ENCODE data around the gene PTPN20.

PTPN20 gene

GRCh38 chr10:47022311-47023131, 111.3 kb downstream of the PTPN20 start:
- no peak for DNase-seq (ENCODE audit: low read depth)

GRCh38 chr10:47023237-47024045, 112.2 kb downstream of the PTPN20 start:
- no peak for DNase-seq (ENCODE audit: low read depth)

GRCh38 chr10:47024046-47024322, 112.8 kb downstream of the PTPN20 start:
- DNase-seq (ENCODE audit: low read depth), result no peak

DNA sequence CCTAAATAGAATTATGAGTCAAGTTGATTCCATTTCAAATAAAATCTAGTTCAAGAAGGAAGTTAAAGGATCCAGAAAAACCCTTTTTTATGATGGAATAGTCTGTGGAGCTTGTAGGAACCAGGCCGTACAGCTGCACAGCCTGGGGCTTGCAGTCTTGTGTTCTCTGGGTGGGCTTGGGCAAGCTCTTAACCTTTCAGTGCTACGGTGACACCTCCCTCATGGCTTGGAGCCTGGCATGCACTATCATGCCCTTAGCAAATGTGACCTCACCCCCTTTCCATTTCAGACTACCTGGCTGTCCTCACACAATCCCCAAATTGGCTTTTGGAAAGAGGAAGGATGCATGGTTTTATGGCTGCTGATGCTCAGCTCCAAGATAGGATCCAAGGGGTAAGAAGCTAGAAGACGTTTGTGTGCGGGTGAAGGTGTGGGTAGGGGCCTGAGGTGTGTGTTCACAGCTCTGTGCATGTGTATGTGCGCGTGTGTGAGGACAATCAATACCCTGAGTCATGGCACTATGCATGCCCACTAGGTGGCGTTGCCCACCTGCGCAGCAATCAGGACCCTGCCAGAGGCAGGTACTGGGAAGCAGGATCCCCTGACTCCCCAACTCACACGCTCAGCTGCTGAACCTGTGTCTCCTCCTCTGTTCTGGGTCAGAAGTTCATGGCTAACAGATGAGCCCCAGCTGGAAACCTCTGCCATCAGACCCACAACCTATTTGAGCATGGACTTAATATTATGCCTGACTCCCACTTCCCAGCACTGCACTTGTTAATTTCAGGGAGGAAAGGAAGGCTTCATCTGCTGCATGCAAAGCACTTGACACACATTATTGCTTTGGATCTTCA, 113.4 kb downstream of the PTPN20 start:
- DNase-seq (ENCODE audit: low read depth), result peak; percentile 30

DNA sequence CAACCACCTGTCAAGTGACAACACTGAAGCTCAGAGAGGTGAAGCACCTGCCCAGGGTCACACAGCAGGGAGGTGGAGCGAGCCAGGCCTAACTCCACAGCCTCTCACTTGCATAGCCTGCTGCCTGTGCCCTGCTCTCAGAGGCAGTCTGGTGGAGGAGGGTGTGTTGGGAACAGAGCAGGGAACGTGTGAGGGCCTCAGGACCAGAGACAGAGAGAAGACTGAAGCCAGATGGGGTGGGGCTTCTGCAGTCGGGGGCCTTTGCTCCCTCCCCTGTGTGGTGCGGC, 114.0 kb downstream of the PTPN20 start:
- DNase-seq (ENCODE audit: low read depth), result no peak

DNA sequence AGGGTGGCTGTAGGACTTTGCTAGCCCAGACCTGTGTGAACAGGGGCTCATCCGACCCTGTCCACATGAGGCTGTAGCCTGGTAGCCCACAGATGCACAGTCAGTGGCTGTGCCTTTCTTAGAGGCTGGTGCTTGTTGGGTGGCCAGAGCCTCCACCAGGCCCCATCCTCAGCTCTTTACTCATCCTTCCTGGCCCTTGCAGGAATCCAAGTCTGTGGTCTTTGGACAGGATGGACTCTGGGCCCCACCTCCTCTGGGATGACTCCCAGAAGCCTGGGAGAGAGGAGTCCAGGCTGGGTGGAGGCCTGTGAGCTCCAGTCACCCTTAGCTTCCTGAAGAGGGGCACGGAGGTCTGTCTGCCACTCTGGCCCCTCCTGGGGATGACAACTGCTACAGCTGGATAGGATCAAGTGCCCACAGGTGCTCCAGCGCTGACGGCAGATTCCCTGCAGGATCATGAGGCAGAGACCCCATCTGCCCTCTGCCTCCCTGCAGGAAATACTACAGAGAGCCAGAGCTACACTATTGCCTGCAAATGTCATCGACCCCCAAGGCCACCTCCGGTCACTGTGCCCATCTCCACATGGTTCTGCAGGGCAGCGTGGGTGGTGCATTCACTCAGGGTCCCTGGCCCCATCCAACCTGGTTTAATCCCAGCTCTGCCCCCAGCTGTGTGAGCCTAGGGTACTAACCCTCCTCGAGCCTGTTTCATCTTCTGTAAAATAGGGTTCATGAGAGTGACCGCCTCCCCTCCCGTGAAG, 114.5 kb downstream of the PTPN20 start:
- DNase-seq (ENCODE audit: low read depth), result no peak

GRCh38 chr10:47026301-47027107, 115.3 kb downstream of the PTPN20 start:
- DNase-seq (ENCODE audit: low read depth), result no peak

DNA sequence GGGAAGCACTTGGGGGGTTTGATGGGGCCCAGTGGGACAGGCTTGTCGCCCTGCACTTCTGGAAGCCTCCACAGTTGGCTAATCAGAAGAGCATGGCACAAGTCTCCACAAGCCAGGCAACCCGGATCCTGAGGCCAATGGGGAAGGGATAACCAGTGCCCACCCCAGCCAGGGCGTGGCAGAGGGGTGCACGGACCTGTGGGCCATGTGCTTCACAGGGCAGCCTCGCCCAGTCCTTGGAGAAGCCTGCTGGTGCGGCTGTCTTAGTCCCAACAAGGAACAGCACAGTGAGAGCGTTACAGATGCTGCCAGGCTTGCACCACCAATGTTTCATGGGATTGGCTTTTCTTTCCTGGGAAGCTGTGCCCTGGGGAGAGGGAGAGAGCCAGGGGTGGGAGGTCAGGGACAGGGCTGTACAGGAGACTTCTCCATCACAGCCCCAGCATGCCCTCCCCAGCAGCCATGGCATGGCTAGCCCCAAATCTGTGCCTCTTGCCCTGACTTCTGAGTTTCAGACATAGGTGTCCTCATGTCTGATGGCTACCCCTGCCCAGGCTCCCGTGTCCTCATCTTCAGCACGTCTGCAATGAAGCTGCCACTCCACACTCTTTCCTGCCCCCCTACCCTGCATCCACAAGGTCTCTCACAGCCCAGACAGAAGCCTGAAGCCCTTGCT, 116.0 kb downstream of the PTPN20 start:
- DNase-seq (ENCODE audit: low read depth), result no peak

DNA sequence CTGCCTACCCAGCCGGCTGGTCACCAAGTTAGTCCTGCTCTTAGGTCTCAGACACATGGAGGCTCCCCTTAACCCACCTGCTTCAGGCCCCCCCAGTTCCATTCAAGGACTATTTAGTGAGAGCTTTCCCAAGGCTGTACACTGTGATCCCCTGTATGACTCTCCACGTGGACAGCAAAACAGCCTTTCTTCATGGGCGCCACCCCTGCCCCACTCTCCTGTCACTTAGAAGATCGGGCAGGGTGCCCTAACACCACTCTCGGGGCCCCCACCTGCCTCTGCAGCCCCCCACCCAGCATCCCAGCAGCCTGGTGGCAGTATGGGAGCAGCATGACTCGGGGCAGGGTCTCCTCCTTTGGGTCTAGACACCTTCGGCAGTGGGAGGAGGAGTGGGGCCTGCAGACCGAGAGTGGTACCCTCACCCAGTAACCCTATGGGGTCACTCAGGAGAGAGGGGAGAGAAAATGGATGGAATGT, 116.6 kb downstream of the PTPN20 start:
- DNase-seq (ENCODE audit: low read depth), result no peak

DNA sequence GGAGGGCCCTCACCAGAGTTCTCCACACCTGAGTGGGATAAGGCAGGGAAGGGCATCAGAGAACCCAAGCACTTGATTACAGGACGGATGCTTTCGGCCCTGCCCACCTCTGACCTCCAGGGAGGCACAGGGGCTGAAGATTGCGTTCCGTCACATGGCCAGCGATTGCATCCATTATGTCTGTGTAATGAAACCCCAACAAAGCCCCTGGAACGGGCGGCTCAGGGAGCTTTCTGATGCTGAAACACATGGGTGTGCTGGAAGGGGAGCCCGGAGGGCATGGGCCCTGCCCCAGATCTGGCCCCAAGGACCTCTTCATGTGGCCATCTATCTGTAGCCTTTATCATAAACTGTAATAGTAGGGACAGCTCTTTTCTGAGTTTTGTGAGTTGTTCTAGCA, 117.2 kb downstream of the PTPN20 start:
- DNase-seq (ENCODE audit: low read depth), result no peak

- DNase-seq (ENCODE audit: low read depth), result no peak
These were observed 118.2 kb downstream of the PTPN20 start for GRCh38 chr10:47029181-47030009.

GRCh38 chr10:47030191-47030703, 119.0 kb downstream of the PTPN20 start:
- DNase-seq (ENCODE audit: low read depth), result no peak

- no peak for DNase-seq (ENCODE audit: low read depth)
These were observed 120.1 kb downstream of the PTPN20 start for GRCh38 chr10:47031211-47031900.

GRCh38 chr10:47031901-47032465, 120.8 kb downstream of the PTPN20 start:
- no peak for DNase-seq (ENCODE audit: low read depth)

- DNase-seq (ENCODE audit: low read depth), result no peak
These were observed 121.9 kb downstream of the PTPN20 start for GRCh38 chr10:47033081-47033480.

DNA sequence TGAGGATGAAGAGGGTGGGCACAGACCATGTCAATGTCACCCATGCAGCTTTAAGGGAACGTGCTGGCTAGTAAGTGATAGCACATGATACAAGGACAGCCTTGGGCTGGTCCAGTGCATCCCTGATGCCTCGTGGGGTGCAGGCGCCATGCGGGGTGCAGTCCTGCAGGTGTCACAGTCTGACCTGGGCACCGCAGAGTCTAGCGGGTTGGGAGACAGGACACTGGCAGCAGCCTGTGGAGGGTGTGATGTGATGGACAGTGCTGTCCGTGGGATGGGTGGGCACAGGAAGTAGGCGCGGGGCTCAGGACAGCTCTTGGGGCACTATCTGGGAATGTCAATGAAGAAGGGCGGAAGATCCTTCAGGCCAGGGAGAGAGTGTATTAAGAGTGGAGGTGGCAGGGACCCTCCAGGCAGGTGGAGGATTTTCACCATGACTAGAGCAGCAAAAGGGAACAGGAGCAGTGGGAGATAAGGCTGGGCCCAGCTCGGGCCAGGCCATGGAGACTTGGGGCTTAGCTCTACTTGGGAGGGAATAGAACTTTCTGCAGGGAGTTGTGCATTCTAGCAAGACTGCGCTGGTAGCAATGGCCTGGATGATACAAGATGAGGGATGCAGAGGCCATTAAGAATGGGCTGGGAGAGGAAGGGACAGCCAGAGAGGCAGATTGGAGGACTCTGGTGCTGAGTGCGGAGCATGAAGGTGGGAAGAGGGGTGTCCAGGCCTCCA, 122.5 kb downstream of the PTPN20 start:
- DNase-seq (ENCODE audit: low read depth), result no peak

DNA sequence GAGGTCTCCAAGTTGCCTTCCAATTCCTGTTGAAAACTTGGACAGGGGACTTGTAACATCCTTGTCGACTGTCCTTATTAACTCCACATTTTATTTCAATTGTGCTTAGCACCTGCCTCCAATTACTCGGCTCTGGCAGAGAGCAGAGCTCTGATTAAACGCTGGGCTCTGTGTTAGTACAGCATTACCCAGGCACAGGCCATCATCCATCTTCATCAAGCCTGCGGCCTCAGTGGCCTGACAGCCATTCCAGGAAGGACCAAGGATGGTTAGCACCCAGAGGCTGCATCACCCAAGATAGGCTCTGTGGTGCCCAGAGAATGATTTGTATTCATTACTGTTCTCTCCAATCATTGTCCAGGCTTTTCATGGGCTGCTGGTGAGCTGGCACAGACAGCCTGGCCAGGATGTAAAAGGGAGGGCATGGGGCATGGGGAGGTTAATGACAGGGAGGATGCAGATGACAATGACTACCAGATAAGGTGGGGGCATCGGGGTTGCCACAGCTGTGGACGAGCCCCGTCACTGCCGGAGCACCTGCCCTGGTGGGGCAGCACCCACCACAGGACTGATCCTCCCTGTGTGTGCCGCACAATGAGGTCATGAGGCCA, 123.3 kb downstream of the PTPN20 start:
- no peak for DNase-seq (ENCODE audit: low read depth)

All from stimulated activated CD8-positive, alpha-beta memory T cell treated with anti-CD3 and anti-CD28 coated beads, Interleukin-12 subunit alpha, Interleukin-12 subunit beta, amount 100 ng/mL, for 4 hours (primary cell).